HG02852 (cell line): ENCODE measurements around the gene RAD23A.

Source experiments
- ATAC-seq: cut with Tn5 transposase; IDR thresholded peaks from one replicate; pipeline ENCODE4 v1.9.1; 2021; ENCODE audit warnings: mild to moderate bottlenecking, moderate library complexity; ENCODE audit not compliant: unreplicated experiment

Gene RAD23A

DNA sequence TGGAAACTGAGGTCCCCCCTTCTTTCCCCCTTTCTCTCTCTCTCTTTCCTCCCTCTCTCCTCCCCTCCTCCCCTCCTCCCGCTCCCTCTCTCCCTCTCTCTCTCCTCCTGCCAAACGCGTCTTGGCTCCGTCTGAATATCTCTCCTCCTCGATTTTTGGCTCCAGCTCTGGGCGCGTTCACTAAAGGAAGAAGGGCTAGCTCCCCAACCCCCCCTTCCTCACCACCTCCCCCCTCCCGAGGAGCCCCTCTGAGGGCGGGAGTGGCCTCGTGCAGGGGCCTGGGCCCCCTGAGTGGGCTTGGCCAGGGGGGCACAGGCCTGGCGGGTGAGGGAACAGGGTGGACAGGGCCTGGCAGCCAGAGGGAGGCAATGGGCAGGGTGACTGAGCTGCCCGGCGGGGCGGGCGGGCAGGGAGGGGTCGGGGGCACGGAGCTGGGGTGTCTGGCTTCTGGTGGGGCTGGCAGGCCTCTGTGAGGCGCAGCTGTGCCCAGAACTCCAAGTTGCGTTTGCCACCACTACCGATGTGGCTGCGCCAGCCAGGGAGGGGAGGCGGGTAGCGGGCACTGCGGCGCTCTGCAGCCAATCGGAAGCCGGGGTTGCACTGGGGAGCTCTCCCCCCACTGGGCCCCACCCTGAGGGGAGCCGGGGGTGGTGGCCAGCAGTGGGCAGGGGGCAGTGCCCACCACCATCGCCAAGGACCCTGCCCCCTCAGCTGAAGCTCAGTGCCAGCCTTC, 56.7 kb downstream of the RAD23A start:
- ATAC-seq = no peak

DNA sequence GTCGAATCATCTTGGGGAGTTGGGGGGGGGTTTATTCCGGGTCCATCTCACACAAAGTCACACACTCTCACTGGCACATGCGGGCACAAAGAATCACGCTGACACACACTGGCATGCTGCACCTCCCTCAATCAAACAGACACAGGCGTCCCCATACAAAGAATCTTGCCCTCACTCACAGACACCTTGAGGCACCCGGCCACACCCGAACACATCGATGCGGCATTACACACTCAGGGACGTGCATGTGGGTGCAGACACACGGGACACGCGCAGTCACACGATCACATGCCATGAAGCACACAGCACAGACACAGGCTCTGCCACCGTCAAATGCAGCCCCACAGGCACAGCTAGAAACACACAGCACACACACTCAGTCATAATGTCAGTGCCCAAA, 57.4 kb downstream of the RAD23A start:
- no peak for ATAC-seq
